IPS-20b (cell line): ENCODE results near the gene CTSC.
"Not testable (repeated sequence)": the region's sequence is repeated elsewhere in the genome, so short reads cannot be mapped to it uniquely, and the experiment has no call there.

ENCODE experiments used
- H3K27ac ChIP-seq: one replicate; pipeline ENCODE4 v1.5.1; 2013; ENCODE audit warnings: low read length
- H3K27me3 ChIP-seq: 2 replicates; pipeline ENCODE4 v1.6.1; 2013; ENCODE audit warnings: mild to moderate bottlenecking, low read length, inconsistent platforms; ENCODE audit not compliant: insufficient read depth
- H3K36me3 ChIP-seq: 2 replicates; pipeline ENCODE4 v1.6.1; 2013; ENCODE audit warnings: low read depth, mild to moderate bottlenecking, inconsistent platforms, low read length, moderate library complexity; ENCODE audit not compliant: insufficient read depth
- H3K4me1 ChIP-seq: 2 replicates; pipeline ENCODE4 v1.6.1; 2013; ENCODE audit warnings: mild to moderate bottlenecking, control low read depth, inconsistent platforms, low read length, moderate library complexity; ENCODE audit not compliant: insufficient read depth
- H3K4me3 ChIP-seq: 2 replicates; pipeline ENCODE4 v1.5.1; 2013; ENCODE audit warnings: mild to moderate bottlenecking, low read length, inconsistent platforms
- H3K9ac ChIP-seq: 2 replicates; pipeline ENCODE4 v1.6.1; 2013; ENCODE audit warnings: low read depth, mild to moderate bottlenecking, inconsistent platforms, low read length, moderate library complexity
- H3K9me3 ChIP-seq: 2 replicates; pipeline ENCODE4 v1.6.1; 2013; ENCODE audit warnings: mild to moderate bottlenecking, low read depth, low read length, inconsistent platforms; ENCODE audit not compliant: insufficient read depth

Gene CTSC

DNA sequence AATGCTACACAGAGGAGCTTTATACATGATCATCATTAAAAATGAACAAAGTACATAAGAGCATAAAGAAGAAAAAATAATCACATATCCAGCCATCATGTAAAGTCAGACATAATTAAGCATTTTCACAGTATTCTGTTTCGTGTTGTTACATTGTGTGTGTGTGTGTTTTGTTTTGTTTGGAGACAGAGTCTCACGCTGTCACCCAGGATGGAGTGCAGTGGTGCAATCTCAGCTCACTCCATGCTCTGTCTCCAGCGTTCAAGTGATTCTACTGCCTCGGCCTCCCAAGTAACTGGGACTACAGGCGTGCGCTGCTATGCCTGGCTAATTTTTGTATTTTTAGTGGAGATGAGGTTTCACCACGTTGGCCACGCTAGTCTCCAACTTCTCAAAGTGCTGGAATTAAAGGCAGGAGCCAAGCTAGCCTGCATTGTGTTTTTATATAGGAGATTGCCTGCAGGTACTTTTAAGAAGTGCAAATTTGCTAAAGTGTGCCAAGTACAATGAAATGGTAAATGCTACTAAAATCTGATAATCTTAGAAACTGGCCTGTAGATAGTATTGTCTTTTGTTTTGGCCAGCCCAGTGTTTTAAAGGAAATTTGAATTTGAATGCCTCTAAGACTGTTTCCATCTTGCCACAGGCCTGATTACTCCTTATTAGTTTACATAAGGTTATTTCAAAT is 7.8 kb downstream of the CTSC start:
- Histone ChIP-seq H3K27ac (no peak overlapping the region), H3K9me3 (no peaks in the 10 kb centered on the region), H3K9ac (no peak overlapping the region), H3K4me3 (no peak overlapping the region), H3K36me3 (peaks cover 99% of the 10 kb centered on the region), H3K4me1 (peaks cover 35% of the 10 kb centered on the region), H3K27me3 (no peaks in the 10 kb centered on the region)

DNA sequence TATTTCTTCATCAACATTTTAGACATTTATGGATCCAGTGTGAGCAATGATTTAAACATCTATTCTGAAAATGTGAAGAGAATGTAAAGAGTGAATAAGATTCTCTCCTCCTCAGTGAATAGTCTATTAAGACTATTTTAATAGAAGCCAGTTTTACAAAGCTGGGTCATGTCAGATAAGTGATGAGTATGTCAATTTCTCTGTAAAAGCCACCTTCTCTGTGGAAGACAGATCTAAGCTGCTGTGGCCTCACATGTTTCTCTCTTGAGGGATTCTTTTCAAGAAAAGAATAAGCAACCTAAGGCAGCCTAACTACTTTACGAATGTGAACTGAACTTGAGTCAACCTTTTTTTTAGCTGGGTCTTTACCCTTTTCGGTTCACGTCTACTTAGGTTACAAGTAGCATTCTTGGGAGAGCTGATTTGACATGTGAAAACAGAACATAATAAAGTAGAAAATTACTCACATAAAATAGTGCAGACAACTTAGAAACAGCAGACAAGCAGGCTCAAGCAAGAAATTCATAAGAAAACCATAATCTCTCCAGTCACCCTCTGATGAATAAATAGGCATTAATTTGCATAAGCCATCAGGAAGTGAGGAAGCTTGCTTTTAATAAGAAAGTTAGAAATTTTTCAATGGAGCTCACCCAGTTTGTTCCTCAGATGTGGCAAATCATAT is 9.9 kb downstream of the CTSC start:
- Histone ChIP-seq H3K4me3 (0 out of 2 replicates have a peak overlapping the region, but pooled peaks have one; percentile 13), H3K36me3 (peaks cover 98% of the 10 kb centered on the region), H3K9me3 (no peaks in the 10 kb centered on the region), H3K27me3 (no peaks in the 10 kb centered on the region), H3K9ac (no peak overlapping the region), H3K27ac (no peak overlapping the region), H3K4me1 (peaks cover 27% of the 10 kb centered on the region)

GRCh38 chr11:88327061-88327460 is 10.5 kb downstream of the CTSC start:
- 0 out of 2 replicates have a peak overlapping the region, but pooled peaks have one; percentile 13 for H3K4me3 ChIP-seq
- peaks cover 27% of the 10 kb centered on the region for H3K4me1 ChIP-seq
- H3K9me3 ChIP-seq, result no peaks in the 10 kb centered on the region
- no peaks in the 10 kb centered on the region for H3K27me3 ChIP-seq
- H3K9ac ChIP-seq, result no peak overlapping the region
- no peak overlapping the region for H3K27ac ChIP-seq
- peaks cover 98% of the 10 kb centered on the region for H3K36me3 ChIP-seq

GRCh38 chr11:88326099-88326498 is 11.4 kb downstream of the CTSC start:
- no peaks in the 10 kb centered on the region for H3K27me3 ChIP-seq
- H3K27ac ChIP-seq, result no peak overlapping the region
- peaks cover 98% of the 10 kb centered on the region for H3K36me3 ChIP-seq
- H3K4me3 ChIP-seq, result 0 out of 2 replicates have a peak overlapping the region, but pooled peaks have one; percentile 13
- H3K9me3 ChIP-seq, result no peaks in the 10 kb centered on the region
- H3K4me1 ChIP-seq, result peaks cover 18% of the 10 kb centered on the region
- H3K9ac ChIP-seq, result no peak overlapping the region

GRCh38 chr11:88324562-88325345 is 12.8 kb downstream of the CTSC start:
- Histone ChIP-seq H3K9me3 (no peaks in the 10 kb centered on the region), H3K9ac (no peak overlapping the region), H3K4me1 (peaks cover 18% of the 10 kb centered on the region), H3K4me3 (no peak overlapping the region), H3K27ac (no peak overlapping the region), H3K27me3 (no peaks in the 10 kb centered on the region), H3K36me3 (peaks cover 94% of the 10 kb centered on the region)

- H3K27me3 ChIP-seq, H3K9me3 ChIP-seq, H3K4me3 ChIP-seq, H3K9ac ChIP-seq, H3K27ac ChIP-seq: not testable (repeated sequence)
- peaks cover 81% of the 10 kb centered on the region for H3K36me3 ChIP-seq
- peaks cover 14% of the 10 kb centered on the region for H3K4me1 ChIP-seq
Measured at GRCh38 chr11:88322881-88323280, 14.7 kb downstream of the CTSC start.

- H3K4me3 ChIP-seq, H3K27ac ChIP-seq, H3K27me3 ChIP-seq, H3K9me3 ChIP-seq, H3K4me1 ChIP-seq, H3K9ac ChIP-seq: not testable (repeated sequence)
- peaks cover 76% of the 10 kb centered on the region for H3K36me3 ChIP-seq
Measured at GRCh38 chr11:88321412-88321811, 16.1 kb downstream of the CTSC start.

- H3K4me3 ChIP-seq, result no peak overlapping the region
- H3K36me3 ChIP-seq, result peaks cover 76% of the 10 kb centered on the region
- no peaks in the 10 kb centered on the region for H3K9me3 ChIP-seq
- H3K9ac ChIP-seq, result no peak overlapping the region
- no peaks in the 10 kb centered on the region; the same call in 1 of the 2 replicates for H3K4me1 ChIP-seq
- no peaks in the 10 kb centered on the region for H3K27me3 ChIP-seq
- no peak overlapping the region for H3K27ac ChIP-seq
Measured at GRCh38 chr11:88320149-88320559, 17.4 kb downstream of the CTSC start.

- no peaks in the 10 kb centered on the region for H3K9me3 ChIP-seq
- H3K27me3 ChIP-seq, result no peaks in the 10 kb centered on the region
- H3K36me3 ChIP-seq, result peaks cover 69% of the 10 kb centered on the region
- peaks cover 3% of the 10 kb centered on the region; the same call in 1 of the 2 replicates for H3K4me1 ChIP-seq
- no peak overlapping the region for H3K27ac ChIP-seq
- H3K9ac ChIP-seq, result no peak overlapping the region
- no peak overlapping the region for H3K4me3 ChIP-seq
Measured at GRCh38 chr11:88318017-88318416, 19.5 kb downstream of the CTSC start.

DNA sequence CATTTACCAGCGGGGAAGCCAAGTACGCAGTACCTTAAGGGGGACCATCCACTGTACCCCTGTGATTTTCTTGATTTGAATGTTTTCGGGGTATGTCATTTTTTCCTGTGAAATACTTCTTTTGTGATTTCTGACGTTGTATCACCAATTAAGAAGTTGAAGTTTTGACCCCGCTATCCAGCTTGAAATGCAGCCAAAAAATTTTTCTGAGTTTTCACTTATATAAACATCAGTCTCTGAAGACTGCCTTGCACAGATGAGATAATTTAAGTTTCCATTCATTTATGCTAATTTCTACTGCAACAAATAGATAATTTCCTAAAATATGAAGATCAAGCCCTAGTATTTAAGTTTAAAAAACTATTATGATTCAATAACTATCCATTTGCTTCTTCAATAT is 20.0 kb downstream of the CTSC start:
- Histone ChIP-seq H3K9me3 (no peaks in the 10 kb centered on the region), H3K27me3 (no peaks in the 10 kb centered on the region), H3K9ac (no peak overlapping the region), H3K27ac (no peak overlapping the region), H3K36me3 (peaks cover 68% of the 10 kb centered on the region), H3K4me1 (peaks cover 7% of the 10 kb centered on the region), H3K4me3 (no peak overlapping the region)

- no peaks in the 10 kb centered on the region for H3K27me3 ChIP-seq
- no peak overlapping the region for H3K27ac ChIP-seq
- no peak overlapping the region for H3K4me3 ChIP-seq
- H3K4me1 ChIP-seq, result peaks cover 21% of the 10 kb centered on the region
- H3K9me3 ChIP-seq, result no peaks in the 10 kb centered on the region
- H3K36me3 ChIP-seq, result peaks cover 68% of the 10 kb centered on the region
- H3K9ac ChIP-seq, result no peak overlapping the region
Measured at GRCh38 chr11:88315981-88316441, 21.5 kb downstream of the CTSC start.
